Activated CD4-positive, CD25-positive, alpha-beta regulatory T cell treated with anti-CD3 and anti-CD28 coated beads, Interleukin-2, amount 50 U/mL, for 24 hours (primary cell): ENCODE results near the gene PTS.
A peak's percentile ranks its signal among the peaks of the same experiment; 100 is the strongest.

ENCODE experiments used
- ATAC-seq, 2 donors: fragments of 150-1000 bp; cut with Tn5 transposase; one replicate each; pipeline ENCODE4 v1.10.0; 2021; ENCODE audit warnings: mild to moderate bottlenecking in 1 of 2, moderate library complexity in 1 of 2

PTS gene

GRCh38 chr11:112266410-112266778, 40.2 kb downstream of the PTS start:
- ATAC-seq: no peak

GRCh38 chr11:112267188-112267591, 41.0 kb downstream of the PTS start:
- no peak for ATAC-seq

GRCh38 chr11:112268406-112268805, 42.2 kb downstream of the PTS start:
- ATAC-seq: no peak

GRCh38 chr11:112269139-112269538, 42.9 kb downstream of the PTS start:
- no peak for ATAC-seq

GRCh38 chr11:112270551-112271180, 44.4 kb downstream of the PTS start:
- ATAC-seq: no peak

- no peak for ATAC-seq
Measured at GRCh38 chr11:112271242-112271641, 45.0 kb downstream of the PTS start.

GRCh38 chr11:112273066-112273465, 46.8 kb downstream of the PTS start:
- no peak for ATAC-seq

- ATAC-seq: no peak
Measured at GRCh38 chr11:112274007-112274783, 48.0 kb downstream of the PTS start.

- no peak for ATAC-seq
Measured at GRCh38 chr11:112277029-112277428, 50.8 kb downstream of the PTS start.

- ATAC-seq: no peak
Measured at GRCh38 chr11:112277941-112278340, 51.7 kb downstream of the PTS start.

- no peak for ATAC-seq
Measured at GRCh38 chr11:112278803-112279202, 52.6 kb downstream of the PTS start.

- ATAC-seq: peak; percentile 50 to 52
Measured at GRCh38 chr11:112279901-112280267, 53.7 kb downstream of the PTS start.

- peak; percentile 88 to 92 for ATAC-seq
Measured at GRCh38 chr11:112280268-112281126, 54.3 kb downstream of the PTS start.

- ATAC-seq: no peak
Measured at GRCh38 chr11:112281726-112282125, 55.5 kb downstream of the PTS start.
